Measurements from ENCODE around the gene COQ2.
A peak's percentile ranks its signal among the peaks of the same experiment; 100 is the strongest.
"Not testable (repeated sequence)": the region's sequence is repeated elsewhere in the genome, so short reads cannot be mapped to it uniquely, and the experiment has no call there.

COQ2 gene

DNA sequence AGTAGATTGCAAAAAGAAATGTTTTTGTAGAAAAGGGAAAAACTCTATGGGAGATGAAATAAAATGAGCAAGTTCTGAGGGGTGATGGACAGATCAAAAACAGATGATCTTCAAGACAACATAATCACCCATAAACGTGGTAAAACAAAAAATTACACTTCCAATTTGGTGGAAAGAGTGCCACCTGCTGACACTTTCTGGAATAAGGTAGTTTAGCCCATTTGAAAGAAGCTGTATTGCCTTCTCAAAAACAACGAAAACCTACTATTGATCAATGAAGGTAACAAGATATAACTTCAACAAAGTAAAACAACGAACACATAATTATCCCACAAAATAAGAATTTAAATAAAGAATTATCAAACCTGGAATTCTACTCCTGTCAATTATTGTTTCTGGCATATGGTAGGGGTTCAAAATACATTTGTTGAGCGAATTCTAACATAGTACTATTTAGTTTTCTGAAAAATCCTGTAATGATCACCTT is 2.5 kb downstream of the COQ2 start:
- DNase-seq: peak; percentile 22

DNA sequence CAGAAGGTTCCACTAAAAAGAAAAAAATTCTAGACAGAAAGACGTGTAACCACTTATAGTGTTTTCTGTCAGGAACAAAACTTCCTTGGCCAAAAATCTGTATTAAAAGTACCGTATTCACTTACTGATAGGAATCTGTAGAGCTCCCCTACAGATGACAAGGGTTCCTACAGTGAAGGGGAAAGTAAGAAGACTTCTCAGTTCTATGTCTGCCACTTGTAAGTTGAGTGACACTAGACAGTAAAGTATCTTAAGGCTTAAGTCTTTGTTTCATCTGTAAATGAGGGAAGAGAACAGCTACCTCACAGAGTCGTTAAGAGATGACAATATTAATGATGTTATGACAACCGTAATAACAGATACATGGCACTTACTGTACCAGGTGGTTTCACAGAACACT is 3.3 kb downstream of the COQ2 start:
- DNase-seq: no peak

DNA sequence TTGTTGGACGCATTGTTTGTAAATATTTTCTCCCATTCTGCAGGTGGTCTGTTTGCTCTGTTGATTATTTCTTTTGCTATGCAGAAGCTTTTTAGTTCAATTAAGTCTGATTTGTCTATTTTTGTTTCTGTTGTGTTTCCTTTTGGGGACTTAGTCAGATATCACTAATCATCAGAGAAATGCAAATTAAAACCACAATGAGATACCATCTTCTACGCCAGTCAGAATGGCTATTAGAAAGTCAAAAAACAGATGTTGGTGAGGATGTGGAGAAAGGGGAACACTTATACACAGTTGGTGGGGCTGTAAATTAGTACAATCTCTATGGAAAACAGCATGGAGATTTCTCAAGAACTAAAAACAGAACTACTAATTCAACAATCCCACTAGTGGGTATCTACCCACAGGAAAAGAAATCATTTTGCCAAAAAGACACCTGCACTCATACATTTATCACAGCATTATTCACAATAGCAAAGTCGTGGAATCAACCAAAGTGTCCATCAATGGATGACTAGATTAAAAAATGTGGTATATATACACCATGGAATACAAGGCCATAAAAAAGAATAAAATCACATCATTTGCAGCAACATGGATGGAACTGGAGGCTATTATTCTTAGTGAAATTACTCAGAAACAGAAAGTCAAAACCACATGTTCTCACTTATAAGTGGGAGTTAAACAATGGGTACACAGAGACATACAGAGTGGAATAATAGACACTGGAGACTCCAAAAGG is 8.1 kb downstream of the COQ2 start:
- DNase-seq: no peak

DNA sequence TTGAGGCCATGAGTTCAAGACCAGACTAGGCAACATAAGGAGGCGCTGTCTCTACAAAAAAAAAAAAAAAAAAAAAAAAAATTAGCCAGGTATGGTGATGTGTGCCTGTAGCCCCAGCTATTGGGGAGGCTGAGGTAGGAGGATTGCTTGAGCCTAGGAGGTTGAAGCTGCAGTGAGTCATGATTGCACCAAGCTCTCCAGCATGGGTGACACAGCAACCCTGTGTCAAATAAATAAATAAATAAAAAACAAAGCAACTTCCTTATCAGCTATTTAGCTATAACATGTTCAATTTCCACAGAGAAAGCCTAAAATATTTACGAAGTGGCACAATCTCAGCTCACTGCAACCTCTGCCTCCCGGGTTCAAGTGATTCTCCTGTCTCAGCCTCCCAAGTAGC is 10.7 kb downstream of the COQ2 start:
- DNase-seq: not testable (repeated sequence)

DNA sequence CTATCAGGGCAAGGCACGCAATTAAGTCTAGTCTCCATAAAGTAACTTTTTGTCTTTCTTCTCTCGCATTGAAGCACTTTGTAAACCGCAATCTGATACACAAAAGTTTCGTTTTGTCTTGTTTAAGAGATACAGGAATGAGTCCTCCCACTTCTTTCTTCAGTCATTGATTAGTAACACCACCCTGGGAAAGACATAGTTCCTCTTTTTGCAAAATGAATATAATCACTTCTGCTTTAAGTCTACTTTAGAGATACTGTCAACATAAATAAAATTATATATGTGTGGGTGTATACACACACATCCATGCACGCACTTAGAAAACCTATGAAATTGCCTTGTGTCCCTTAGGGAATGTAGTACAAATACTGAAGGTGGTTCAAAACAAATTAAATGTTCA is 11.7 kb downstream of the COQ2 start:
- DNase-seq: no peak

DNA sequence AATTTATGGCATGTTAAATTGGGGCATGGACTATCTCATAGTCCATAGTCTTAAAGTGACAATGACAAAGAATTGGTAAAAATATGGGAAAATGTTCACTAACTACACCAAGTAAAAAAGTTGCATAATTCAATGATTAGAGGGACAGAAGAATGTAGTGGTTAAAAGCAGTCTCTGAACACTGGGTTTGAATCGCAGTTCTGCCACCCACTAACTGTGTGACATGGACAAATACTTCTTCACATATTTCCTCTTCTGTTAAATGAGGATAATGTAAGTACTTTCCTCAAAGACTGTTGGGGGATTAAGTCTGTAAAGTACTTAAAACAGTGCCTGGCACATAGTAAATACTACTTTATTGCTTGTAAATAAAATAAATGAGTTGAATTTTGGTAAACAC is 15.3 kb downstream of the COQ2 start:
- no peak for DNase-seq

DNA sequence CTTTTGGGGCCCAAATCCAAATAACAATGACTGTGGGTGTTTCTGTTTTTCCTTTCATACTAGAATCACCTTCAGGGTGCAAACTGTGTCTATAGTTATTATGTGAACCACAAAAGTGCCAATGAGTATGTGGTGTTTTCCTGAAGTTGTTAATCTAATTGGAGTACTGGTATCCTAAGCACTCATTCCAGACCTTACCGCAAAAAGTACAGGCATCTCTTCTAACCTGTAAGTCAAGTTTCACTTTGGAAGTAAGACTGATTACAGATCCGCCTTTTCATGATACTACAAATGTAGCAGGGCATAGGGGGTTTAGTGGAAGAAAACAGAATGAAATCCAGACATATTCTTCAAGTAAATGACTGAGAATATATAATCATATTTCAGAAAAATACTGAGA is 16.1 kb downstream of the COQ2 start:
- no peak for DNase-seq

DNA sequence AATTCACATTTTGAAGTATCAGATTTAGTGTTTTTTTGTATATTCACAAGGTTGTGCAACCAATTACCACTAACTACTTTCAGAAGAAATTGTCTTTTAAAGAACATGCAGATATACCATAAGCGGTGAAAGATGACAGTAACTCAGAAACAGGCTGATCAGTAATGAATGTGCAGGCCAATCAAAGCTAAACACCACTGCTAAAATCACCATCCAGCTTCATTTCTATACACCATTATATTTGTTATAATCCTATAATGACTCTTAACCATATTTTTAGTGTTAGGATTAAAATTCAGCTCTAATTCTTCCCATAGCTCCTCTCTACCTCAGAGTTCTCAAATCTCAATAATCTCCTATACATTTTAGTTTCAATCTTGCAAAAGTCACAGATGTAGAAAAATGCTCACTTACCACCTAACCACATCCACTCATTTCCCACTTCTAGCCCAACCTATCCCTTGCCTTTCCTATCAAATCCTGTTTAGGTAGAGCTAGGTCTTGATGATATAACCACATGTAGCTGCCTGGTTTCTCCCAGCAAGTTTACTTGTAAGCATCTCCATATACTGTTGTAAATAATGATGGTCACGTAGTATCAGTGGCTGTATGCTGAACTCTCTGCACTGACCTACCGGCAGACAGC is 16.6 kb downstream of the COQ2 start:
- DNase-seq: no peak

DNA sequence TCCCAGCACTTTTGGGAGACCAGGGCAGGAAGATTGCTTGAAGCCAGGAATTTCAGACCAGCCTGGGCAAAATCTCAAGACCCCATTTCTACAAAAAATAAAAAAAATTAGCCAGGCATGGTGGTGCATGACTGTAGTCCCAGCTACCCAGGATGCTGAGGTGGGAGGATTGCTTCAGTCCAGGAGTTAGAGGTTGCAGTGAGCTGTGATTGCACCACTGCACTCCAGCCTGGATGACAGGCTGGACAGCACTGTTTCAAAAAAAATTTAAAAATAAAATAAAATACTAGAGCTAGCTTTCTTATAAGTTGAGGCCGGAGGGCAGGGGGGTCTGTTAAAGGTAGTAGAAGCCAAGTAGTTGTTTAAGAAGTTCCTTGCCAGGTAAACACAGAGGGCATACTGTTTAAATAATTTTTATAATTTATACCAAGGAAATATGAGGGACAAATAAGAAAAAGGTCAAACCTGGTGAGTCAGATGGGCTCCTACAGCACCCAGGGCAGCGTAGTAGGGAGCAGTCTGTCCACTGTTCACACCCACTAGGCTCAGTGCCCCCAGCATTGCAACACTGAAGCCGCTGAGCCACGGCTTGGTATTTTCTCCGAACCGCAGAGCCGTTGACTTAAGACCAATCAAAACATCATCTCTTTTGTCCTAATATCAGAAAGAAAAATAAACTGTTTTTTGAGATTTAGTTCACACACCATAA is 17.3 kb downstream of the COQ2 start:
- no peak for DNase-seq

DNA sequence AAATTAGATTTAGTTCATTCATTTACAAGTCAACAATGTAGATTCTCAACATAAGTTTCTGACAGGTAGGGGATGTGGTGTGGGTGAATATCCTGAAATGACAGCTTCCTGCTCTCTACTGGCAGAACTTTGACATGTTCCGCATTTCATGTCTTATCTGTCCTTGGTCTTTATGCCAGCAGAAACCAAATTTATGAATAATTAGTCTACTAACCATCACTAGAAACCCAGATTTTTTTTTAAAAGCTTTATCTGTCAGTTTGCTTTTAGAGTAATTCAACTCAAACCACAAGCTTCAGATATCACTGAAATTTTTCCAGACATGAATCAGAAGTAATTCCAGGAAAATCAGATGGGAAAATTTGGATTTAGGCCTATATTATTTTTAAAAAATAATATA is 17.9 kb downstream of the COQ2 start:
- DNase-seq: no peak

DNA sequence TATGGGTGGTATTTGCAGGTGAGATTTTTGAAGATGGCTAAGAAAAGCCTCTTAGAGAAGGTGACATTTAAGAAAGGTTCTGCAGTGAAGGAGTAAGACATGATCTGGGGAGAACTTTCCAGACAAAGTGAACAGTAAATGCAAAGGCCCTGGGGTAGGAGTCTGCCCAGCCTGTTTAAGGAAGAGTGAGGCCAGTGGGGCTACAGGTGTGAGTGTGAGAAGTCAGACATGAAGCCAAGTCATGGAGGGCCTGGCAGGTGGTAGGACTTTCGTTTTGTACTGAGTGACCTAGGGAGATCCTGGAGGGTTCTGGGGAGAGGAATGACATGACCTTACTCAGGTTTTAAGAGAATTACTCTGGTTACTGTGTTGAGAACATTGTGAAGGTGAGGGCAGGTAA is 21.5 kb downstream of the COQ2 start:
- DNase-seq: no peak

DNA sequence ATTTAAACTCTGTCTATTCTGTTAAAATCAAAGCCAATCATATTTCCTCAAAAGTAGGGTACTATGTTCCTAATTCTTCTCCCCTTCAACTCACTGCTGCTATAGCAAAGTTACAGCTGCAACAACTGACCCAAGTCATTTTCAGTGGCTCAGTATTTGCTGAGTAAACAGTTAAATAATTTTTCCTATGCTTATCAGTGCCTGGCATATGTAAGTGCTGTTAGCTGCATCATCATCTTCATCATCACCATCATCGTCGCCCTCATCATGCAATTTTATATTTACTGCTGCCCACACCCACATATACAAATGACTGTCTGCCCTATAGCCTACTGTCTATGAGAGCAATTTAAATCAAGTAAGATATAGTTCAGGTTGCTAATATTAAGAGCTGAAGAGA is 21.9 kb downstream of the COQ2 start:
- DNase-seq: no peak

DNA sequence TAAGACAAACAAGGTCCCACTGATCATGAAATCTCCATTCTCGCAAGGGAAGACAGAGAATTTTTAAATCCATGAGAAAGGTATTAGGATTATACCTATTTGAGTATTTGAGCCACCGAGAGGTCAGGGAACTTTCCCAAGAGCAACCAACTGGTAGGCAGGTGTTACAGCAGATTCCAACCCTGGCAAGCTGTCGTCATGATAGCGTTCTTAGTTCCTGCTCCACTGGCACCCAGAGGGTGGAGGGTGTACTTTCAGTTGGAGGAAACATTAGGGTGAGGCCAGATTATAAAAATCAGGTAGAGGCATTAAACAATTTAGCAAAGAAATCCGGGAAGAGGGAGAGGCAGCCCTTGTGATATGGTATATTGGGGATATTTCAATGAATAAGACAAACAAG is 23.3 kb downstream of the COQ2 start:
- DNase-seq: no peak

DNA sequence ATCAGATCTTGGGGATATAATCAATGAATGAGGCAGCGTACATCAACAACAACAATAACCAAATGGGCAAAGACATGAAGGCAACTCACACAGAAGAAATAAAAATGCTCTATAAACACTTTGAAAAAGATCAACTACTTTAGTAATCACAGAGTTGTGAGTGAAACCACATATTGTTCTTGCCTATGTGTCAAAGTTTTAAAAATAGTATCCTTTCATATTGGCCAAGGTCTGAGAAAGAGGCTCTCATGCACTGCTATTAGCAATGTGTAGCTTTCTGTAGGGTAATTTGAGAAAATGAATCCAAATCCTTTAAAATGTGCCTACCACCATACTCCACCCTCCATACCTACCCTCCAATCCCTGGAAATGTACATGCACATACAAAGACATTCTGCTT is 25.0 kb downstream of the COQ2 start:
- no peak for DNase-seq

DNA sequence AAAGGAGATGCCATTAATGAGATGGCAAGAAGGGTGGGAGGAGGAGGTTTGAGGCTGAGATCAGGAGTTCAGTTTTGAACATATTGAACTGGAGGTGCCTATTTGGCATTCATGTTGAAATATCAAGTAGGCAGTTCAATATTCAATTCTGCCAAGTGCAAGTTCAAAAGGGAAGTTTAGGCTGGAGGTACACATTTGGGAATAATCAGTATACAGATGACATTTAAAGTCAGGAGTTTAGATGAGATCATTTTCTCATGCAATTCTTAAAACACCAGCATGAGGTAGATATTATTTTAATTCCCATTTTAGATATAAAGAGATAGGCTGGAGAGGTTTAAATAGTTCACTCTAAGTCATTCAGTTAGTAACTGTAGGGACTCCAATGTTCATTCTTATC is 26.1 kb downstream of the COQ2 start:
- DNase-seq: no peak

DNA sequence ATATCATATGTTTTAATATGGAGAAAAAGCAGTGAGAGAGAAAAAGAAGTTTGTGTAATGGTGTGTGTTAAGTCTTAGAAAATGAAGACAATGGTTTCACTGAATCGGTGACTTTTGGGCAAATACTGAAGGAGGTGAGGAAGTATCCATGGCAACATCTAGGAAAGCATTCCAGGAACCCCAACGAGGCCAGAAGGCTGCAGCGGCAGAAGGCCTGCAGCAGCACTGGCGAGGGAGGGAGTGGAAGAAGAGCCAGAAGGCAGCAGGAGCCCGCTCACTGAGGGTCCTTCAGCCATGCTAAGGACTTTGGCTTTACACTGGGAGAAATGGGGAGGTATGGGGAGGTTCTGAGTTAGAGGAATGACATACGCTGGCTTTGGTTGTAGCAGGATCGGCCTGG is 26.8 kb downstream of the COQ2 start:
- no peak for DNase-seq

DNA sequence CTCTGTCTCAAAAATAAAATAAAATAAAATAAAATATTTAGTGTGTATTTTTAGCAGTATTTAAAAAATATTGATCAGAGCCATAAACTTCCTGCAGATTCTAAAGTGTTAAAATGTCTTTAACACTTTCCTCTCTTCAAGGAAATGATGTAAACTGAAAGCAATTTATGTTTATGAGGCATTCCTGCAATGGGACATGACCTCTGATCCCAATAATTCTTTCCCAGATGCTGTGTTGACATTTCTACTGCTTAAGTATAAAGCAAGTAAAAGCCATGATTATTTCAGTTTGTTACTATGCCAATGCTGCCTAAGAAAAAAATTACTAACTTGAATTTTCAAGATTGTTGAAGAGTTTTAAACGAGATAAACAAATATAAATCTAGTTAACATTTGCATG is 29.0 kb downstream of the COQ2 start:
- DNase-seq: peak; percentile 6

DNA sequence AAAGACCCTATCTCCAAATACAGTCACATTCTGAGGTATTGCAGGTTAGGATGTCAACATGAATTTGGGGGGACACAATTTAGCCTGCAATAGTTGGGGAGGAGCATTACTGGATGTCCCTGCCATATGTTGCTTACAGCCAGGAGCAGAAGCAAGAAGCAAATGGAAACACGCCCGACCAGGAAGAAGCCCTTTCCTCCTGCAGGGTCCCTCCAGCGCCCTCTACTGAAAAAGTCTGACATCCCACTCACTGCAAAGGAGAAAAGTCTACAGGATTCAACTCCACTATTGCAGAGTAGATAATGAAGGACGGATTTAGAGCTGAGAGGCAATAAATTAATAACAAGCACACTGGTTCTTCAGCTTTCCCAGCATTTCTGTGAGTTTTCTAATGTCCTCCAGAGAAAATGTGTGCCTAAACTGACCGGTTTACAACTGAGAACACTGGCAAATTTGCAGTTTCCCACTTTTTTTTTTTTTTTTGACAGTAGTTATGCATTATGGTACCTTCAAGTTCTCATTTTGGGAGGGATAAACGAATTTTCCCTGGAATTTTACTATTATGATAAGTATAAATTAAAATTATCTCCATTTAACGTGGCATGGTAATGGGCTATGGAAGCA is 31.7 kb downstream of the COQ2 start:
- peak; percentile 7 for DNase-seq

DNA sequence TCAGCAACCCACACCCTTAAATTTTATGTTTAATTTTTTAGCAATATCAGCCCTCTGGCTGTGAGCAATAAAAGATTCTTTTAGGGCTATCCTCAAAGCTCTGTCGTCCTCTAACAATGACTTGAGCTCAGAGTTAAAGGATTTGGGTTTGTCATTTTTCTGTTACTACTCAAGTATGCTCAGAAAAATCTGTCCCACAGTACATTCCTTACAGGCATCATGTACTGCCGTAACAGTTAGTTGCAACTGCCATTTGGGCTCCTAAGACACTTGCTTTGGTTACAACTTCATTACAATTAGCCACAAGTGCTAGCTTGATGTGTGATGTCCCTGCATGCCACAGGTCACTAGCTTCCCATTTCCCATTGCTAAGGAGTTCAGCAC is 33.2 kb downstream of the COQ2 start:
- DNase-seq: no peak

DNA sequence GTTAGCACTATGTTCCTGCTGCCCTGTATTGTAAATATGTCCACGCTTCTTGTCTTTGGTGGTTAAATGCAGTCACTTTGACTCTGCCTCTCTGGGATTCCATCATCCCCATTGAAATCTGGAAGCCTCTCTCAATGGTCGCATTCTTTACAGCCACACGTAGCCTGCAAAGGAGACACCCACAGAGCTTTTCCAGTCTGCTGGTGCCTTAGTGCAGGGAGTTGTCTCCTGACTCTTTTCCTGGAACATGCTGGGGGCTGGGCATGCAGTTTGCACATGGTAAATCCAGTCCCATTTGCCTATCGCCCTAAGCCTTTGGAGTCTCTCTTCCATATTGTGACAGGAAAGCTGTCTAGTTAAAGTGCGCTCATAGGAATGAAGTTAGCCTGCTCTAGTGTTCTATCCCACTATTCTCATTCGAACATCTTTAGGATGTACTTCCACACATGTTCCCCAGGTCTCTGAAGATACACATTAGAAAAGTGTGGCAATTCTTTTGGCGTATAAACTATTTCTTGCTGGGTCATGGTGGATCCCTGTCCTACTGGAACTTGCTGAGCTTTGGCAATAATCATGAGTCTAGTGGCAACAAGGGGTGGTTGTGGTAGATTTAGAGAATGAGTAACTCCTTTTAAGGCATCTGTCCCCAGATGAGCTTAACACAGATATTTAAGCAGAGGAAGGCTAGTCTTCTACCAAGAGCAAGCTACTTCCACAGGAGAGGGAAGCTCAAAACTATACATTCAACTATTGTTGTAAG is 33.7 kb downstream of the COQ2 start:
- no peak for DNase-seq

DNA sequence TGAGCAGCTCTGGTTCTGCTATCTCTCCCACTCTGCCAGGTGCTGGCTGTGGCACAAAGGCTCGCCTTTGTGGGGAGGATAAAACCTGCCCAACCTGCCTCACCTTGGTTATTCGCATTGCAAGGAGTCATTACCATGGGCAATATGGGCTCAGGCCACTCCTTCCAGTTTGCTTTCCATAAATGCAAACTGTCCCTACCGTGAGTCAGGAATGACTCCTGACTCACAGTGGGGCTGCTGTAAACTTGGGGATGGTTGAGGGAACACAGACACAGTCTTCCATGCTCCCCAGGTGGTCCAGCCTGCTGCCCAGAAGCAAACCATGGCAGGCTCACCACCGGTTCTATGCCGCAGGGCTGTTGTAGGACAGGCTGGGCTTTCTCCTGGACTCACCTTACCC is 36.1 kb downstream of the COQ2 start:
- DNase-seq: no peak

DNA sequence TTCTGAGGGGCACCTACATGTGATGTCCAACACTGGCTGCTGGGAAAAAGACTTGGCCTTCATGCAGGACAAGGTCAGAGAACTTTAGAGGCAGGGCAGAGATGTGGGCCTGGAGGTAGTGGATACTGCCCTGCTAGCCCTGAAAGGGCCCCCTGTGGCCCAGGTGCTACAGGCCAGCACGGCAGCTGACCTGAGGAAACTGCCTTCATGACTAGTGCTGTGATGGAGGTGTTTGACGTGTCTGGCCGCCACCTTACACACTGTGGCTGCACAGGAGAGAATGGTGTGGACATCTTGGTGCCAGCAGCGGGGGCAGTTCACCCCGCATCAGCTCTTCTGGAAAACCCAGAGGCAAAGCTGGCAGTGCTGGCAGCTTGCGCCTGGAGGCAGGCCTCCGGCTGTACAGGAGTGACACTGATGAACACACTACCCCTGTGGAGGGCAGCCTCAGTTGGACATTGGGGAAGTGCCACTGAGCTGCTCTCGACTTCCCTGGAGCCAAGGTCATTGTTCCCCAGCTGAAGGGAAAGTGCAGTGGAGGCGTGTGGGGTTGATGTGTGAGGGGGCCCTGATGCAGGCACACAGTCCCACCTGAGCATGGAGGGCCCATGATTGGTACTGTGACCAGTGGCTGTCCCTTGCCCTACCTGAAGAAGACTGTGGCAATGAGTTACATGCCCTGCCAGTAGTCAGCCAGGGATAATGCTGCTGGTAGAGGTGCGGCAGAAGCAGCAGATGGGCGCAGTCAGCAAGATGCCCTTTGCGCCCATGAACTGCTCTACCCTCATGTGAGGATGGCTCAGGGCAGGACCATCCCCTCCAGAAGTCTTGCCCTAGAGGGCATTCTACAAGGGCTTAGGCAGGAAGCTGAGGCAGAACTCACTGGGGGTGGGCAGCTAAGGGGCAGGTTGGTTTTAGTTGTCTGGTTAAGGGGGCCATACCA is 36.9 kb downstream of the COQ2 start:
- no peak for DNase-seq
